Measurements from ENCODE around the gene SOBP.

Gene SOBP

GRCh38 chr6:107642095-107642860, 152.4 kb downstream of the SOBP start:
- DNase-seq, result no peak

GRCh38 chr6:107642861-107643328, 153.0 kb downstream of the SOBP start:
- no peak for DNase-seq

- DNase-seq, result no peak
Observed at GRCh38 chr6:107644513-107644912, 154.6 kb downstream of the SOBP start.

- no peak for DNase-seq
Observed at GRCh38 chr6:107645740-107646139, 155.8 kb downstream of the SOBP start.

- no peak for DNase-seq
Observed at GRCh38 chr6:107646176-107646575, 156.3 kb downstream of the SOBP start.

GRCh38 chr6:107646776-107647438, 157.0 kb downstream of the SOBP start:
- DNase-seq, result no peak

GRCh38 chr6:107647439-107647948, 157.6 kb downstream of the SOBP start:
- DNase-seq, result no peak

- DNase-seq, result no peak
Observed at GRCh38 chr6:107648983-107649382, 159.1 kb downstream of the SOBP start.

- DNase-seq, result no peak
Observed at GRCh38 chr6:107652526-107653182, 162.7 kb downstream of the SOBP start.

- no peak for DNase-seq
Observed at GRCh38 chr6:107653183-107653580, 163.3 kb downstream of the SOBP start.

- DNase-seq, result no peak
Observed at GRCh38 chr6:107653861-107654394, 164.0 kb downstream of the SOBP start.

- no peak for DNase-seq
Observed at GRCh38 chr6:107654764-107655163, 164.8 kb downstream of the SOBP start.

- no peak for DNase-seq
Observed at GRCh38 chr6:107655245-107655644, 165.3 kb downstream of the SOBP start.

GRCh38 chr6:107655864-107656263, 165.9 kb downstream of the SOBP start:
- DNase-seq, result no peak

GRCh38 chr6:107656401-107656800, 166.5 kb downstream of the SOBP start:
- no peak for DNase-seq

GRCh38 chr6:107656883-107657282, 167.0 kb downstream of the SOBP start:
- no peak for DNase-seq

- DNase-seq, result no peak
Observed at GRCh38 chr6:107657373-107657754, 167.4 kb downstream of the SOBP start.

GRCh38 chr6:107657755-107658461, 168.0 kb downstream of the SOBP start:
- DNase-seq, result peak; percentile 14 to 21

GRCh38 chr6:107658920-107659865, 169.3 kb downstream of the SOBP start:
- DNase-seq, result no peak

- DNase-seq, result no peak
Observed at GRCh38 chr6:107660839-107661238, 170.9 kb downstream of the SOBP start.

- no peak for DNase-seq
Observed at GRCh38 chr6:107661291-107661690, 171.4 kb downstream of the SOBP start.

- no peak for DNase-seq
Observed at GRCh38 chr6:107662333-107662732, 172.4 kb downstream of the SOBP start.
